Prostate gland (tissue), 2 donors: ENCODE data around the gene SLC16A12.

Experiments
- CTCF ChIP-seq, 4 experiments: fragments of 200-600 bp in 2 of 4; fragments of 450-650 bp in 2 of 4; sonication (generic) in 2 of 4; IDR thresholded peaks; 1 replicate in 3 of 4; 2 replicates in 1 of 4; pipeline ENCODE4 v1.5.1; 2016 to 2019; ENCODE audit warnings: antibody characterized with exemption in 4 of 4, mild to moderate bottlenecking in 2 of 4, moderate library complexity in 2 of 4
- POLR2A ChIP-seq: fragments of 450-650 bp; IDR thresholded peaks from one replicate; pipeline ENCODE4 v1.6.1; 2016; ENCODE audit warnings: antibody characterized with exemption, mild to moderate bottlenecking

GRCh38 chr10:89390476-89391225 lies 144.7 kb downstream of the SLC16A12 start:
- no peak for TF ChIP-seq CTCF (IDR thresholded peaks at IDR 0.05)
- no peak for TF ChIP-seq POLR2A
